Activated naive CD8-positive, alpha-beta T cell treated with anti-CD3 and anti-CD28 coated beads, Interleukin-2, amount 50 U/mL, for 16 hours (primary cell): Measurements from ENCODE around the gene SZRD1.
A peak's percentile ranks its signal among the peaks of the same experiment; 100 is the strongest.

Experiments used
- DNase-seq: peaks from one replicate; pipeline ENCODE4 v3.0.0-alpha.2; 2020; ENCODE audit warnings: low read depth, low spot score

The SZRD1 gene

DNA sequence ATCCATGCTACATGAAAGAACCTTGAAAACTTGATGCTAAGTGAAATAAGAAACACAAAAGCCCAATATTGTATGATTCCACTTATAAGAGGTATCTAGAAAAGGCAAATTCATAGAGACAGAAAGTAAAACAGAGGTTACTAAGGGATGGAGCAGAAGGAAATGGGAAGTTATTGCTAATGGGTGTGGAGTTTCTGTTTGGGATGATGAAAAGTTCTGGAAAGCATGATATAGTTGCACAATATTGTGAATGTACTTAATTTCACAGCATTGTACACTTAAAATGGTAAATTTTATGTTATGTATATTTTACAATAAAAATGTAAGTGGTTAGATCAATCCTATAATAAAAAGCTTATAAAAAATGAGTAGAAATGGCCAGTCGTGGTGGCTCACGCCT, 71.9 kb downstream of the SZRD1 start:
- DNase-seq = no peak

GRCh38 chr1:16440131-16440469, 73.1 kb downstream of the SZRD1 start:
- no peak for DNase-seq

- DNase-seq = peak; percentile 88
Observed at GRCh38 chr1:16440470-16441281, 73.6 kb downstream of the SZRD1 start, which contains the start of gene NECAP2. NECAP2 (plus strand) TSS chr1:16440724; CDS start chr1:16440762, 38 bp downstream.

DNA sequence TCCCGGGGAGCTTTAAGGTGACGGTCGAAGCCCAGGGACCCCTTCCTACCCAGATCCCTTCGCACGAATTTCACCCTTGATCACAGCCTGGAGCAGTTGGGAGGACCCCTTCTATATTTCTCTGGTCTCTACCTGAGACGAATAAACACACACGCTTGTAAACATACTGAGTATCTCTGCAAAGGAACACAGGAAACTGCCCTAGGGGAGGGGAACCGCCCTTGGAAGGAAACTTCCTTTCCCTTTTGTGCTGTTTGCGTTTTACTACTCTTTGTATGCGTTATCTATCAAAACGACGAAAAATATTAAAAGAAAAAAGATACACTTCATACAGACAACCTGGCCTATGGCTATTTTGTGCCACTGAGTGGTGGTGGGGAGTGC, 74.2 kb downstream of the SZRD1 start:
- no peak for DNase-seq

DNA sequence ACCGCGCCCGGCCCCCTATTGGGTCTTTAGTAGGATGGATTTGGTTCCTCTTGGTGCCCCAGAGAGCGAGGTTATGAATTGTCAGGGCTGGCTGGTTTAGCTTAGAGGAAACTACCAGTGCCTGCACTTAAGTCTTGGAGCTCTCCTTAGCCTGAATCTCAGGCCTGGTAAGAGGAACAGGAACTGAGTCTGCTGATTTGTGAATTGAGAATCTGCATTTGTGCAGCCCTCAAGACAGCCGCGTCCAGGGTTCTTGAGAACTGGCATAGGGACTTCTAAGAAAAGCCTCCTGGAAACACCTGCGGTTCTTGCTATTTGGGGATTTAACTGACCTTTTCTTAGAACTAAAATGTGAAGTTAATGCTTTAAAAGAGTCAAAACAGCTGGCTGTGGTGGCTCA, 75.2 kb downstream of the SZRD1 start:
- DNase-seq = no peak

- DNase-seq = no peak
Observed at GRCh38 chr1:16442941-16443340, 75.9 kb downstream of the SZRD1 start.

- no peak for DNase-seq
Observed at GRCh38 chr1:16443975-16444770, 77.1 kb downstream of the SZRD1 start.

DNA sequence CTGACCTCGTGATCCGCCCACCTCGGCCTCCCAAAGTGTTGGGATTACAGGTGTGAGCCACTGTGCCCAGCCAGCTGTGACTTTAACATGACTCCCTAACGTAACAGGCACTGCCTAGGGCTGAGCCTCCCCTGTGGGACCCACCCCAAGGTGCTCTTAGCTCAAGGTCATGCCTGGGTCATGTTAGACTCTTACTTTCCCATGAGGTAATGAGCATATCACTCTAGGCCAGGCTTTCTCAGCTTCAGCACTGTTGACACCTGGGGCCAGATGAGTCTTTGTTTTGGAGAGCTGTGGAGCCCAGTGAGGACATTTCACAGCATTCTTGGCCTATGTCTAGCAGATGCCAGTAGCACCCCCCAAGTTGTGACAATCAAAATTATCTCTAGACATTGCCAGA, 78.0 kb downstream of the SZRD1 start:
- no peak for DNase-seq

GRCh38 chr1:16446116-16446515, 79.1 kb downstream of the SZRD1 start:
- no peak for DNase-seq

GRCh38 chr1:16447641-16448040, 80.6 kb downstream of the SZRD1 start:
- no peak for DNase-seq
